CD4-positive, alpha-beta memory T cell (primary cell): ENCODE measurements around the gene TNFRSF25. TPM values are rescaled to one million over a fixed set of nuclear protein-coding genes. Genes with fewer than 3 reads are reported as not detected.

Experiments
- CTCF ChIA-PET: fragments of 350-600 bp; sonication (Branson Sonifier 250); formaldehyde crosslinking; loops from one replicate; lab custom pipeline; 2021; ENCODE audit warnings: inconsistent platforms; ENCODE audit not compliant: partially characterized antibody; lab: Charles Lee
- POLR2A ChIA-PET: fragments of 350-600 bp; sonication (Branson Sonifier 250); formaldehyde crosslinking; loops from one replicate; lab custom pipeline; 2021; ENCODE audit not compliant: partially characterized antibody; lab: Charles Lee
- DNase-seq, 5 donors: peaks; one replicate each; pipeline versions ENCODE4 v3.0.0 to v3.0.0-alpha.2; 2020 to 2022; ENCODE audit warnings: mixed read lengths in 1 of 5
- H3K27ac ChIP-seq: one replicate; pipeline ENCODE4 v1.7.0; 2013; ENCODE audit warnings: low read depth, low read length
- H3K27me3 ChIP-seq: 2 replicates; pipeline ENCODE4 v1.7.0; 2013; ENCODE audit warnings: mild to moderate bottlenecking, low read length, moderate library complexity; ENCODE audit not compliant: insufficient read depth
- H3K36me3 ChIP-seq: 2 replicates; pipeline ENCODE4 v1.7.0; 2013; ENCODE audit warnings: mild to moderate bottlenecking, low read length, moderate library complexity; ENCODE audit not compliant: insufficient read depth
- H3K4me1 ChIP-seq: 2 replicates; pipeline ENCODE4 v1.7.0; 2013; ENCODE audit warnings: mild to moderate bottlenecking, low read length, moderate library complexity; ENCODE audit not compliant: insufficient read depth
- H3K4me3 ChIP-seq, 2 donors: one replicate each; pipeline ENCODE4 v1.7.0; 2013; ENCODE audit warnings: low read length in 2 of 2, mild to moderate bottlenecking in 1 of 2
- H3K9me3 ChIP-seq, 2 donors: one replicate each; pipeline ENCODE4 v1.7.0; 2013; ENCODE audit warnings: low read length in 2 of 2, control low read depth in 1 of 2; ENCODE audit not compliant: control insufficient read depth in 1 of 2
- H3K27ac Mint-ChIP-seq, 7 donors: one replicate each; pipeline ENCODE4 v1.8.0; 2020 to 2021; ENCODE audit warnings: mixed read lengths in 7 of 7, mild to moderate bottlenecking in 6 of 7, inconsistent platforms in 3 of 7, moderate library complexity in 3 of 7
- H3K27me3 Mint-ChIP-seq, 2 donors: one replicate each; pipeline ENCODE4 v1.8.0; 2020 to 2021; ENCODE audit warnings: mixed read lengths in 2 of 2
- H3K36me3 Mint-ChIP-seq, 2 donors: one replicate each; pipeline ENCODE4 v1.8.0; 2020 to 2021; ENCODE audit warnings: mixed read lengths in 2 of 2, inconsistent platforms in 1 of 2, mild to moderate bottlenecking in 1 of 2
- H3K4me1 Mint-ChIP-seq, 4 donors: one replicate each; pipeline ENCODE4 v1.8.0; 2020 to 2021; ENCODE audit warnings: mixed read lengths in 4 of 4, mild to moderate bottlenecking in 1 of 4
- H3K4me3 Mint-ChIP-seq, 8 donors: one replicate each; pipeline ENCODE4 v1.8.0; 2020 to 2021; ENCODE audit warnings: mixed read lengths in 8 of 8, mild to moderate bottlenecking in 7 of 8, moderate library complexity in 6 of 8, inconsistent platforms in 3 of 8
- H3K9me3 Mint-ChIP-seq, 8 donors: one replicate each; pipeline ENCODE4 v1.8.0; 2020 to 2021; ENCODE audit warnings: mixed read lengths in 8 of 8, mild to moderate bottlenecking in 5 of 8, inconsistent platforms in 3 of 8, moderate library complexity in 1 of 8
- intact Hi-C: fragments of 100-400 bp; cut with micrococcal nuclease; formaldehyde crosslinking; loops from one replicate; pipeline ENCODE4 v1.15.1; 2023
- polyA plus RNA-seq, 2 donors: library from polyadenylated mRNA; unstranded; fragments of 300-500 nt; fragmentation: Illumina TruSeq; gene quantifications; one replicate each; pipeline ENCODE4 v1.2.3, GENCODE V29; 2021
- total RNA-seq, 2 experiments: library from RNA; stranded (reverse); gene quantifications; one replicate each; pipeline ENCODE4 v1.2.3, GENCODE V29; 2021

The TNFRSF25 gene
- total and polyA plus RNA-seq, 4 experiments from 2014 or later: 28.9 to 415 (median 227) TPM

- intact Hi-C loops: no loop called here
- peaks cover 2 to 8% (median 5%) of the 10 kb centered on the region in 4 donors for H3K4me1 Mint-ChIP-seq
- DNase-seq: no peak
- H3K4me3 Mint-ChIP-seq: no peak overlapping the region
- H3K36me3 Mint-ChIP-seq: no peaks in the 10 kb centered on the region
- H3K27me3 ChIP-seq: no peaks in the 10 kb centered on the region
- H3K9me3 ChIP-seq: no peaks in the 10 kb centered on the region
- H3K27ac Mint-ChIP-seq: no peak overlapping the region
- ChIA-PET POLR2A (interaction anchor here (1.3 kb wide), 1 partner anchor 12 kb away, joined by 7 read pairs; no protein-coding TSS in a partner anchor), CTCF (interaction anchor here (0.9 to 1.0 kb wide), 2 partner anchors 25 to 51 kb away, joined by 3 read pairs; no protein-coding TSS in a partner anchor)
- H3K27ac ChIP-seq: no peak overlapping the region
- H3K27me3 Mint-ChIP-seq: no peaks in the 10 kb centered on the region
- H3K4me3 ChIP-seq: no peak overlapping the region
- H3K36me3 ChIP-seq: no peaks in the 10 kb centered on the region
- no peaks in the 10 kb centered on the region for H3K9me3 Mint-ChIP-seq
- peaks cover 5% of the 10 kb centered on the region for H3K4me1 ChIP-seq
Observed at GRCh38 chr1:6473974-6474814, 8.2 kb upstream of the TNFRSF25 start.

- Histone ChIP-seq H3K4me3 (no peak overlapping the region), H3K27me3 (no peaks in the 10 kb centered on the region), H3K4me1 (peaks cover 5% of the 10 kb centered on the region), H3K9me3 (no peaks in the 10 kb centered on the region), H3K36me3 (no peaks in the 10 kb centered on the region), H3K27ac (no peak overlapping the region)
- Mint-ChIP-seq H3K4me3 (no peak overlapping the region), H3K27me3 (no peaks in the 10 kb centered on the region), H3K27ac (no peak overlapping the region), H3K4me1 (peaks cover 2 to 10% (median 5%) of the 10 kb centered on the region in 4 donors), H3K9me3 (no peaks in the 10 kb centered on the region), H3K36me3 (no peaks in the 10 kb centered on the region)
- intact Hi-C loops: no loop called here
- CTCF ChIA-PET: interaction anchor here (0.8 to 1.5 kb wide), 5 partner anchors 13 to 51 kb away, joined by 3 to 7 read pairs (median 4); no protein-coding TSS in a partner anchor
- no peak for DNase-seq
- POLR2A ChIA-PET: interaction anchor here (0.6 to 5.8 kb wide), 4 partner anchors 10 to 19 kb away, joined by 3 to 40 read pairs (median 8); no protein-coding TSS in a partner anchor
Observed at GRCh38 chr1:6473156-6473555, 7.2 kb upstream of the TNFRSF25 start.

DNA sequence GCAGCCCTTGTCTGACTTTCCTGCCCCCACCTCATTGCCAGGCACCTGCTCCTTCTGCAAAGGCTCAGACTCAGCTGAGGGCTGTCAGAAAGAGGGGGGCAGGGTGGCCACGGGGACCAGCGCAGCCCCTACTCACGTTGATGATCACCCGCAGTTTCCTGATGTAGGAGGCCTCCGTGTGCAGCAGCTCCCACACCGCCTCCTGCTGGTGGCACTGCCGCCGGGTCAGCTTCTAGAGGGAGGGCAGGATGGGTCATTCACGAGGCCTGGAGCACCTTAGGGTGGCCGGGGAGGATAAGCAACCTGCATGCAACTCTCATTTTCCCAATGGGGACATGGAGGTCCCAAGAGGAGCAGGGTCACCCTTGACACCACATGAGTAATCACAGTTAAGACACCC is 6.4 kb upstream of the TNFRSF25 start:
- intact Hi-C loops: no loop called here
- Mint-ChIP-seq H3K27me3 (no peaks in the 10 kb centered on the region), H3K36me3 (no peaks in the 10 kb centered on the region), H3K27ac (no peak overlapping the region), H3K4me3 (no peak overlapping the region), H3K9me3 (no peaks in the 10 kb centered on the region), H3K4me1 (peaks cover 2 to 12% (median 5%) of the 10 kb centered on the region in 4 donors)
- DNase-seq: no peak
- Histone ChIP-seq H3K27me3 (no peaks in the 10 kb centered on the region), H3K27ac (no peak overlapping the region), H3K36me3 (no peaks in the 10 kb centered on the region), H3K9me3 (no peaks in the 10 kb centered on the region), H3K4me3 (no peak overlapping the region), H3K4me1 (peaks cover 5% of the 10 kb centered on the region)
- ChIA-PET CTCF (interaction anchor here (0.7 to 2.4 kb wide), 10 partner anchors 12 to 174 kb away, joined by 3 to 10 read pairs (median 4); no protein-coding TSS in a partner anchor), POLR2A (interaction anchor here (0.6 to 5.8 kb wide), 3 partner anchors 12 to 18 kb away, joined by 3 to 40 read pairs (median 8); no protein-coding TSS in a partner anchor)

DNA sequence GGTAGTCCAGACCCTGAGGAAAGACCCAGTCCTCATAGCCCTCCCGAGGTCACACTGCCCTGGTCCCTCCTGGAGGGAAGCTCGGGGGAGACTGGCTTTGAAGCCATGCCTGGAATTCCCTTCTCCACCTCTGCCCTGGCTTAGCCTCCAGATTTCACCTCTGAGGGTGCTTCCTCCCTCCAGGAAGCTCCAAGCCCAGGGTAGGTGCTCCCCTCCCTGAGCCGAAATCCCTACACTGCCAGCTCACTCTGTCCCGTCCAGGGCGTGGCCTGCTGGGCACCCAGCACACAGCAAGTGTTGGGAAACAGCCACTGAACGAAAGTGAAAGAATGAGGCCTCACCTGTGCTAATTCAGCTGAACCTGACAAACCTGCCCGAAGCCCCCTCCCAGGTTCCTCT is 6.0 kb upstream of the TNFRSF25 start:
- intact Hi-C loops: no loop called here
- CTCF ChIA-PET: interaction anchor here (0.7 to 2.4 kb wide), 10 partner anchors 12 to 175 kb away, joined by 3 to 10 read pairs (median 4); no protein-coding TSS in a partner anchor

GRCh38 chr1:6471086-6471969 is 5.4 kb upstream of the TNFRSF25 start:
- H3K27ac ChIP-seq: no peak overlapping the region
- ChIA-PET CTCF (interaction anchor here (0.7 to 2.4 kb wide), 8 partner anchors 17 to 176 kb away, joined by 3 to 10 read pairs (median 4); no protein-coding TSS in a partner anchor), POLR2A (interaction anchor here (1.1 to 5.8 kb wide), 3 partner anchors 11 to 152 kb away, joined by 3 to 40 read pairs (median 8); no protein-coding TSS in a partner anchor)
- Mint-ChIP-seq H3K4me3 (peak overlapping the region in 1 of 8 donors; percentile 7), H3K4me1 (peaks cover 2 to 21% (median 10%) of the 10 kb centered on the region in 4 donors), H3K27me3 (no peaks in the 10 kb centered on the region), H3K27ac (no peak overlapping the region), H3K9me3 (no peaks in the 10 kb centered on the region), H3K36me3 (no peaks in the 10 kb centered on the region)
- H3K36me3 ChIP-seq: no peaks in the 10 kb centered on the region
- H3K27me3 ChIP-seq: no peaks in the 10 kb centered on the region
- intact Hi-C loops: no loop called here
- H3K4me1 ChIP-seq: peaks cover 14% of the 10 kb centered on the region
- peak in 1 of 5 donors; percentile 26 for DNase-seq
- no peak overlapping the region for H3K4me3 ChIP-seq
- no peaks in the 10 kb centered on the region for H3K9me3 ChIP-seq

More for the DNA sequence above, 6.0 kb upstream of the TNFRSF25 start:
- Histone ChIP-seq H3K9me3 (no peaks in the 10 kb centered on the region), H3K27me3 (no peaks in the 10 kb centered on the region), H3K27ac (no peak overlapping the region), H3K4me3 (no peak overlapping the region), H3K36me3 (no peaks in the 10 kb centered on the region), H3K4me1 (peaks cover 8% of the 10 kb centered on the region)
- Mint-ChIP-seq H3K36me3 (no peaks in the 10 kb centered on the region), H3K4me3 (no peak overlapping the region), H3K4me1 (peaks cover 2 to 15% (median 6%) of the 10 kb centered on the region in 4 donors), H3K27ac (no peak overlapping the region), H3K27me3 (no peaks in the 10 kb centered on the region), H3K9me3 (no peaks in the 10 kb centered on the region)
- no peak for DNase-seq
- POLR2A ChIA-PET: interaction anchor here (2.0 to 5.8 kb wide), 2 partner anchors 12 to 17 kb away, joined by 8 to 40 read pairs; no protein-coding TSS in a partner anchor

DNA sequence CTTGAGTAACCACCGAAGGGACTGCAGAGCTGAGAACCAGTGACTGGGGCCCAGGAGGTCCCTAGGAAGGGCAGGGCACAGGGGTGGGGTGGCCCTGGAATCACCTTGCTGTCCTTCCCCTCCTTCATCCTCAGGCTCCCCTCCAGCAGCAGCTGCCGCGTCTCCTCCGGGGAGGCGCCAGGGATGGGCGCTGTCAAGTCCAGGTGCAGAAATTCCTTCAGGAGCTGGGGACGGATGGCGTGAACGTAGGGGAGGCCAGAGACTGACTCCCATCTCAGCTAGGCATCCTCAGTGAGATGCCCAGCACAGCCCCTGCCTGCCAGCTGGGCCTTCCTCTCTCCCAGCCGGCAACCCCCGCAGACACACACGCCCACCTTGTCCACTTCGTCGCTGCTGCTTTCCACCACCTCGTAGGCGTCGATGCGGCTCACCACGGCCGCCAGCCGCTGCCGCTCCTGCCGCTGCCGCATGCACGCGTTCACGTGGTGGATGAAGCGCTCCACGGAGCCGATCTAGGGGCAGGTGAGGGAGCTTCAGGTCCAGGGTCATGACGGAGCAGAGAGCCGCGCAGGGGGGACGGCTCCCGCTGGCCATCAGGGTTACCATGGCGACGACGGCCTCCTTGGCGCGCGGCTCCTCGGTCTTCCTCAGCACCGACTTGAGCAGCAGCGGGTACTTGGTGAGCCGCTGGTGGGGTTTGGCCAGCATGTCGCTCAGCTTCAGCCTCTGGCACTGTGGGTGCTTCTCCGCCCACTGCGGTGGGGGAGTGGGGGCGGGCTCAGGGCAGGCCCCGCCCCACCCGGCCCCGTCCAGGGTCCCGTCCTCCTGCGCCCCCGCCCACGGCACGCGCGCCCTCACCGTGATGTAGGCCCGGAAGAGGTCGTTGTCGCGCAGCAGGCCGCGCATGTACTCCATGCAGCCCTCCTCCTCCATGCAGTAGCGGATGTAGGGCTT is 4.4 kb upstream of the TNFRSF25 start:
- Mint-ChIP-seq H3K27me3 (no peaks in the 10 kb centered on the region), H3K27ac (no peak overlapping the region), H3K9me3 (no peaks in the 10 kb centered on the region), H3K36me3 (peaks cover 0 to 2% of the 10 kb centered on the region in 2 donors), H3K4me1 (peaks cover 2 to 20% (median 9%) of the 10 kb centered on the region in 4 donors), H3K4me3 (peak overlapping the region in 1 of 8 donors; percentile 7)
- no peak overlapping the region for H3K27ac ChIP-seq
- intact Hi-C loops: no loop called here
- ChIA-PET POLR2A (interaction anchor here (0.6 to 5.8 kb wide), 3 partner anchors 10 to 153 kb away, joined by 3 to 40 read pairs (median 3); no protein-coding TSS in a partner anchor), CTCF (interaction anchor here (0.7 to 2.4 kb wide), 4 partner anchors 12 to 47 kb away, joined by 3 to 10 read pairs (median 6); no protein-coding TSS in a partner anchor)
- peaks cover 13% of the 10 kb centered on the region for H3K4me1 ChIP-seq
- no peaks in the 10 kb centered on the region for H3K9me3 ChIP-seq
- no peak for DNase-seq
- H3K4me3 ChIP-seq: no peak overlapping the region
- H3K36me3 ChIP-seq: no peaks in the 10 kb centered on the region
- H3K27me3 ChIP-seq: no peaks in the 10 kb centered on the region
